Measurements from ENCODE around the gene SORL1. TPM values are rescaled to one million over a fixed set of nuclear protein-coding genes. Genes with fewer than 3 reads are reported as not detected.

SORL1 gene
- total and polyA plus RNA-seq, 9 of the 15 experiments (the other 6 are each of a cell fraction or from before 2014, with no cell fraction given) = 0.01 to 0.66 TPM; not detected in 7

- TF ChIP-seq DPF2 (IDR thresholded peaks at IDR 0.05) = no peak
- TF ChIP-seq, protein P1, sequence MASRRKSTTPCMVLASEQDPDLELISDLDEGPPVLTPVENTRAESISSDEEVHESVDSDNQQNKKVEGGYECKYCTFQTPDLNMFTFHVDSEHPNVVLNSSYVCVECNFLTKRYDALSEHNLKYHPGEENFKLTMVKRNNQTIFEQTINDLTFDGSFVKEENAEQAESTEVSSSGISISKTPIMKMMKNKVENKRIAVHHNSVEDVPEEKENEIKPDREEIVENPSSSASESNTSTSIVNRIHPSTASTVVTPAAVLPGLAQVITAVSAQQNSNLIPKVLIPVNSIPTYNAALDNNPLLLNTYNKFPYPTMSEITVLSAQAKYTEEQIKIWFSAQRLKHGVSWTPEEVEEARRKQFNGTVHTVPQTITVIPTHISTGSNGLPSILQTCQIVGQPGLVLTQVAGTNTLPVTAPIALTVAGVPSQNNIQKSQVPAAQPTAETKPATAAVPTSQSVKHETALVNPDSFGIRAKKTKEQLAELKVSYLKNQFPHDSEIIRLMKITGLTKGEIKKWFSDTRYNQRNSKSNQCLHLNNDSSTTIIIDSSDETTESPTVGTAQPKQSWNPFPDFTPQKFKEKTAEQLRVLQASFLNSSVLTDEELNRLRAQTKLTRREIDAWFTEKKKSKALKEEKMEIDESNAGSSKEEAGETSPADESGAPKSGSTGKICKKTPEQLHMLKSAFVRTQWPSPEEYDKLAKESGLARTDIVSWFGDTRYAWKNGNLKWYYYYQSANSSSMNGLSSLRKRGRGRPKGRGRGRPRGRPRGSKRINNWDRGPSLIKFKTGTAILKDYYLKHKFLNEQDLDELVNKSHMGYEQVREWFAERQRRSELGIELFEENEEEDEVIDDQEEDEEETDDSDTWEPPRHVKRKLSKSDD (conservative IDR thresholded peaks at IDR 0.05; ENCODE audit: low read length) = no peak
Observed at GRCh38 chr11:121554552-121554951, 102.4 kb downstream of the SORL1 start (continued).

- no peaks in the 10 kb centered on the region for H3K9me1 ChIP-seq (ENCODE audit: control insufficient read depth, insufficient read depth, low read length)
- in situ Hi-C loops (cut with MboI) = no loop called here
- H3K9ac ChIP-seq (ENCODE audit: insufficient read depth in 1 of 2, low read depth in 2 of 2, low read length in 2 of 2) = no peak overlapping the region
- ChIA-PET POLR2A (interaction anchor here (0.6 kb wide), 1 partner anchor 25 kb away, joined by 3 read pairs; no protein-coding TSS in a partner anchor), CTCF (ENCODE audit: low intra/inter-chr PET ratio) (no interaction called here)
- H3K36me3 ChIP-seq (ENCODE audit: control insufficient read depth, insufficient read depth, low read length) = no peaks in the 10 kb centered on the region
- no peak for ATAC-seq
- H3K27me3 ChIP-seq (ENCODE audit: control insufficient read depth in 2 of 2, insufficient read depth in 2 of 2, low read length in 2 of 2) = peaks cover 0 to 6% of the 10 kb centered on the region in 2 experiments; a peak in 1 of 5 replicates
- H4K20me1 ChIP-seq (replicated peaks; ENCODE audit: control insufficient read depth, insufficient read depth, low read length) = no peaks in the 10 kb centered on the region
- H2AFZ ChIP-seq (ENCODE audit: low read depth, low read length) = no peak overlapping the region
- H3K4me1 ChIP-seq (replicated peaks in 1 of 2; ENCODE audit: control insufficient read depth in 2 of 2, insufficient read depth in 2 of 2, low read length in 2 of 2) = no peaks in the 10 kb centered on the region
- no peak for DNase-seq (ENCODE audit: extremely low read depth in 1 of 4, low spot score in 3 of 4)
- no TSS peak for BruUV-seq (replicated peaks)
- intact Hi-C loops (cut with micrococcal nuclease) = no loop called here
- no peak overlapping the region for H3K27ac ChIP-seq (ENCODE audit: extremely low read depth, low read depth, low read length)
- no peak overlapping the region for H3K4me2 ChIP-seq (ENCODE audit: insufficient read depth, low read length)
- H3K9me3 ChIP-seq (replicated peaks; ENCODE audit: control insufficient read depth, insufficient read depth, low read depth, low read length) = no peaks in the 10 kb centered on the region
- H3K4me3 ChIP-seq = no peak overlapping the region
- H3K79me2 ChIP-seq (ENCODE audit: control insufficient read depth, insufficient read depth, low read length) = no peaks in the 10 kb centered on the region
- WGBS (ENCODE audit: insufficient coverage, low coverage, missing lambda C conversion rate) = 1% methylated on average over 5 of the region's 5 CpGs
- no peak for FAIRE-seq
- TF ChIP-seq ZNF707 (CRISPR knock-in tag; conservative IDR thresholded peaks at IDR 0.05) = no peak
- no peak for TF ChIP-seq RNF2 (IDR thresholded peaks at IDR 0.05)
Observed at GRCh38 chr11:121555121-121555520, 103.0 kb downstream of the SORL1 start.
